ENCODE data around the gene PROCA1. TPM values are rescaled to one million over a fixed set of nuclear protein-coding genes. Genes with fewer than 3 reads are reported as not detected.

The PROCA1 gene
- polyA plus RNA-seq, 1 donor (not counting 4 experiments of a cell fraction or from before 2014, with no cell fraction given) = 0.39 TPM

DNA sequence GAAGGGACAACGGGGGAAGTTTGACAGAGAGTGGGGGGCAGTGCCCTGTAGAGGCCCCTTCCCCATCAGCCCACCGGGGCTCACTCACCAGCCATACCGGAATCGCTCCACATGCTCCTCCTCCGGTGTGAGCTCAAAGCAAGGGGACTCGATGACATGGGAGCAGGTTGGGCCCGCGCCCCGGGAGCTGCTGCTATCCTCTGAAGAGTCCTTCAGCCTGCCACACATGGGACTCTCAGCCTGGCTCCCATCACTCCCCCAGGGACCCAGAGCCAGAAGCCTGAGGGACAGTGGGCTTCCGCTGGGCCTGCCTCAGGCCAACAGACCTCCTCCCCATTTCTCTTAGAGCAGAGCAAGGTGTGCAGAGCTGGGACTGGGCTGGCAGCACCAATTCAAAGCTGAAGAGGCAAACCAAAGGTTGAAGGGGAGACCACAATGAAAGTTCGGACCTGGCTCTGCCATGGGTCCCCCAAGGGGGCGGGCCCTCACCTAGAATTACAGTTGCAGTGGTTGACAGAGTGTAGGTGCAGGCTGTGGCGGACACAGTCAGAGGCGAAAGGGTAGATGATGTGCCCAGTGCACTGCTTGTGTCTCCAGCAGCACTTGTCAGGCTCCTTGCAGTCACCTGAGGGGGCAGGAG is 7.3 kb downstream of the PROCA1 start:
- H3K9me3 ChIP-seq (ENCODE audit: control insufficient read depth, low read depth, low read length) = no peaks in the 10 kb centered on the region
- H3K9me1 ChIP-seq (ENCODE audit: control insufficient read depth, extremely low read depth, insufficient read depth, low read length) = no peaks in the 10 kb centered on the region
- peaks cover 27 to 37% of the 10 kb centered on the region in 2 experiments for H3K36me3 ChIP-seq (ENCODE audit: control insufficient read depth in 2 of 2, extremely low read depth in 1 of 2, insufficient read depth in 2 of 2, low read length in 2 of 2)
- no peaks in the 10 kb centered on the region for H3K79me2 ChIP-seq (ENCODE audit: control insufficient read depth, insufficient read depth, low read length)
- H3K4me3 ChIP-seq (ENCODE audit: control insufficient read depth in 2 of 3, extremely low read depth in 1 of 3, insufficient read depth in 2 of 3, low read depth in 1 of 3, low read length in 3 of 3) = no peak overlapping the region
- dilution Hi-C loops (cut with MboI; ENCODE audit: extremely low pct_ligation_motif_present, low sequenced_read_pairs) = no loop called here
- no peak overlapping the region for H3K9ac ChIP-seq (ENCODE audit: control insufficient read depth, extremely low read depth, insufficient read depth, low read length)
- no peak overlapping the region for H2AFZ ChIP-seq (ENCODE audit: control insufficient read depth, low read length)
- FAIRE-seq (no peak), DNase-seq (ENCODE audit: low read depth, low spot score) (no peak)
- H3K4me2 ChIP-seq (ENCODE audit: control insufficient read depth, extremely low read depth, insufficient read depth, low read depth, low read length) = no peak overlapping the region
- H4K20me1 ChIP-seq (ENCODE audit: control insufficient read depth, extremely low read depth, insufficient read depth, low read length) = no peaks in the 10 kb centered on the region
- no peaks in the 10 kb centered on the region for H3K27me3 ChIP-seq (ENCODE audit: control insufficient read depth, extremely low read depth, insufficient read depth, low read length)
- TF ChIP-seq EZH2 (IDR thresholded peaks at IDR 0.05; ENCODE audit: low read length) = no peak
- TF ChIP-seq, protein P1, sequence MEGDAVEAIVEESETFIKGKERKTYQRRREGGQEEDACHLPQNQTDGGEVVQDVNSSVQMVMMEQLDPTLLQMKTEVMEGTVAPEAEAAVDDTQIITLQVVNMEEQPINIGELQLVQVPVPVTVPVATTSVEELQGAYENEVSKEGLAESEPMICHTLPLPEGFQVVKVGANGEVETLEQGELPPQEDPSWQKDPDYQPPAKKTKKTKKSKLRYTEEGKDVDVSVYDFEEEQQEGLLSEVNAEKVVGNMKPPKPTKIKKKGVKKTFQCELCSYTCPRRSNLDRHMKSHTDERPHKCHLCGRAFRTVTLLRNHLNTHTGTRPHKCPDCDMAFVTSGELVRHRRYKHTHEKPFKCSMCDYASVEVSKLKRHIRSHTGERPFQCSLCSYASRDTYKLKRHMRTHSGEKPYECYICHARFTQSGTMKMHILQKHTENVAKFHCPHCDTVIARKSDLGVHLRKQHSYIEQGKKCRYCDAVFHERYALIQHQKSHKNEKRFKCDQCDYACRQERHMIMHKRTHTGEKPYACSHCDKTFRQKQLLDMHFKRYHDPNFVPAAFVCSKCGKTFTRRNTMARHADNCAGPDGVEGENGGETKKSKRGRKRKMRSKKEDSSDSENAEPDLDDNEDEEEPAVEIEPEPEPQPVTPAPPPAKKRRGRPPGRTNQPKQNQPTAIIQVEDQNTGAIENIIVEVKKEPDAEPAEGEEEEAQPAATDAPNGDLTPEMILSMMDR (optimal IDR thresholded peaks at IDR 0.05 in 1 of 3, IDR thresholded peaks at IDR 0.05 in 1 of 3, conservative IDR thresholded peaks at IDR 0.05 in 1 of 3; ENCODE audit: extremely low read depth in 1 of 3, insufficient read depth in 2 of 3, low read length in 3 of 3) = no peak
- no peak overlapping the region for H3K27ac ChIP-seq (ENCODE audit: control insufficient read depth, insufficient read depth, low read length)
- no peaks in the 10 kb centered on the region for H3K4me1 ChIP-seq (ENCODE audit: control insufficient read depth, extremely low read depth, insufficient read depth, low read length)

- FAIRE-seq (no peak), DNase-seq (ENCODE audit: low read depth, low spot score) (no peak)
- TF ChIP-seq, protein P1 (optimal IDR thresholded peaks at IDR 0.05 in 1 of 3, IDR thresholded peaks at IDR 0.05 in 1 of 3, conservative IDR thresholded peaks at IDR 0.05 in 1 of 3; ENCODE audit: extremely low read depth in 1 of 3, insufficient read depth in 2 of 3, low read length in 3 of 3) = no peak
- no peak for TF ChIP-seq EZH2 (IDR thresholded peaks at IDR 0.05; ENCODE audit: low read length)
- H3K9ac ChIP-seq (ENCODE audit: control insufficient read depth, extremely low read depth, insufficient read depth, low read length) = no peak overlapping the region
- no peak overlapping the region for H3K4me3 ChIP-seq (ENCODE audit: control insufficient read depth in 2 of 3, extremely low read depth in 1 of 3, insufficient read depth in 2 of 3, low read depth in 1 of 3, low read length in 3 of 3)
- H3K4me1 ChIP-seq (ENCODE audit: control insufficient read depth, extremely low read depth, insufficient read depth, low read length) = no peaks in the 10 kb centered on the region
- no peaks in the 10 kb centered on the region for H3K9me1 ChIP-seq (ENCODE audit: control insufficient read depth, extremely low read depth, insufficient read depth, low read length)
- H2AFZ ChIP-seq (ENCODE audit: control insufficient read depth, low read length) = no peak overlapping the region
- H3K27me3 ChIP-seq (ENCODE audit: control insufficient read depth, extremely low read depth, insufficient read depth, low read length) = no peaks in the 10 kb centered on the region
- no peaks in the 10 kb centered on the region for H3K9me3 ChIP-seq (ENCODE audit: control insufficient read depth, low read depth, low read length)
- dilution Hi-C loops (cut with MboI; ENCODE audit: extremely low pct_ligation_motif_present, low sequenced_read_pairs) = no loop called here
- no peaks in the 10 kb centered on the region for H4K20me1 ChIP-seq (ENCODE audit: control insufficient read depth, extremely low read depth, insufficient read depth, low read length)
- H3K4me2 ChIP-seq (ENCODE audit: control insufficient read depth, extremely low read depth, insufficient read depth, low read depth, low read length) = no peak overlapping the region
- H3K79me2 ChIP-seq (ENCODE audit: control insufficient read depth, insufficient read depth, low read length) = no peaks in the 10 kb centered on the region
- no peak overlapping the region for H3K27ac ChIP-seq (ENCODE audit: control insufficient read depth, insufficient read depth, low read length)
- peaks cover 33 to 42% of the 10 kb centered on the region in 2 experiments for H3K36me3 ChIP-seq (ENCODE audit: control insufficient read depth in 2 of 2, extremely low read depth in 1 of 2, insufficient read depth in 2 of 2, low read length in 2 of 2)
These were observed 8.0 kb downstream of the PROCA1 start for GRCh38 chr17:28703552-28704218.

All from keratinocyte (primary cell).